ENCODE data around the gene CDCP1. TPM values are rescaled to one million over a fixed set of nuclear protein-coding genes. Genes with fewer than 3 reads are reported as not detected.
A peak's percentile ranks its signal among the peaks of the same experiment; 100 is the strongest.

Gene CDCP1
- total RNA-seq, 6 experiments from 2014 or later: 0.31 to 2.7 (median 0.83) TPM

GRCh38 chr3:45113625-45114050, 32.5 kb downstream of the CDCP1 start:
- no peak overlapping the region for H3K27ac ChIP-seq
- H3K36me3 ChIP-seq: no peaks in the 10 kb centered on the region
- H3K4me1 ChIP-seq: no peaks in the 10 kb centered on the region
- ATAC-seq (no peak), DNase-seq (no peak)
- H3K4me3 ChIP-seq: no peak overlapping the region
- no peaks in the 10 kb centered on the region for H3K27me3 ChIP-seq
- 58% methylated on average over 3 of the region's 6 CpGs for WGBS (ENCODE audit: insufficient coverage, low coverage, low lambda C conversion rate, missing lambda C conversion rate)
- TF ChIP-seq, protein P1, sequence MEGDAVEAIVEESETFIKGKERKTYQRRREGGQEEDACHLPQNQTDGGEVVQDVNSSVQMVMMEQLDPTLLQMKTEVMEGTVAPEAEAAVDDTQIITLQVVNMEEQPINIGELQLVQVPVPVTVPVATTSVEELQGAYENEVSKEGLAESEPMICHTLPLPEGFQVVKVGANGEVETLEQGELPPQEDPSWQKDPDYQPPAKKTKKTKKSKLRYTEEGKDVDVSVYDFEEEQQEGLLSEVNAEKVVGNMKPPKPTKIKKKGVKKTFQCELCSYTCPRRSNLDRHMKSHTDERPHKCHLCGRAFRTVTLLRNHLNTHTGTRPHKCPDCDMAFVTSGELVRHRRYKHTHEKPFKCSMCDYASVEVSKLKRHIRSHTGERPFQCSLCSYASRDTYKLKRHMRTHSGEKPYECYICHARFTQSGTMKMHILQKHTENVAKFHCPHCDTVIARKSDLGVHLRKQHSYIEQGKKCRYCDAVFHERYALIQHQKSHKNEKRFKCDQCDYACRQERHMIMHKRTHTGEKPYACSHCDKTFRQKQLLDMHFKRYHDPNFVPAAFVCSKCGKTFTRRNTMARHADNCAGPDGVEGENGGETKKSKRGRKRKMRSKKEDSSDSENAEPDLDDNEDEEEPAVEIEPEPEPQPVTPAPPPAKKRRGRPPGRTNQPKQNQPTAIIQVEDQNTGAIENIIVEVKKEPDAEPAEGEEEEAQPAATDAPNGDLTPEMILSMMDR (IDR thresholded peaks at IDR 0.05): no peak
- no peak for TF ChIP-seq POLR2A (IDR thresholded peaks at IDR 0.05)
- intact Hi-C loops (cut with DNase I): no loop called here
- H3K9me3 ChIP-seq: no peaks in the 10 kb centered on the region

- Histone ChIP-seq H3K27me3 (no peaks in the 10 kb centered on the region), H3K27ac (no peak overlapping the region), H3K4me3 (no peak overlapping the region), H3K9me3 (no peaks in the 10 kb centered on the region), H3K36me3 (no peaks in the 10 kb centered on the region), H3K4me1 (no peaks in the 10 kb centered on the region)
- TF ChIP-seq, protein P1 (IDR thresholded peaks at IDR 0.05): no peak
- no peak for TF ChIP-seq POLR2A (IDR thresholded peaks at IDR 0.05)
- WGBS (ENCODE audit: insufficient coverage, low coverage, low lambda C conversion rate, missing lambda C conversion rate): 54% methylated on average over 4 of the region's 4 CpGs
- intact Hi-C loops (cut with DNase I): no loop called here
- ATAC-seq: no peak
- no peak for DNase-seq
Observed at GRCh38 chr3:45112939-45113338, 33.2 kb downstream of the CDCP1 start.

DNA sequence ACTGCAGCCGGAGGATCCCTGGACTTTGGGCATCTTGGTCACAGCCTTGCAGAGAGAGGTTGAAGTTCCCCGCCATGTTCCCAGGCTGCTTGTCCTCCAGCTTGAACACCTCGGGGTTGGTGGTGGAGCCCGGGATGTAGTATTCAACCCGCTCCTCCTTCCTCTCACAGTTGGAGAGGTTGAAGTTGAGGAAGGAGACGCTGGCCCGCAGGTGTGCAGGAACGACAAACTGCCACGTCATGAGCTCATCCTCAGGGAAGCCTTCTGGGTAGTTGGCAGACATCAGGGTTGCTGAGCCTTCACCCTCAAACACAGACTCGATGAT, 35.7 kb downstream of the CDCP1 start:
- Histone ChIP-seq H3K4me1 (no peaks in the 10 kb centered on the region), H3K4me3 (no peak overlapping the region), H3K27me3 (no peaks in the 10 kb centered on the region), H3K36me3 (no peaks in the 10 kb centered on the region), H3K27ac (no peak overlapping the region), H3K9me3 (no peaks in the 10 kb centered on the region)
- intact Hi-C loops (cut with DNase I): no loop called here
- ATAC-seq (peak in 1 of 4 donors; percentile 34), DNase-seq (no peak)
- WGBS (ENCODE audit: insufficient coverage, low coverage, low lambda C conversion rate, missing lambda C conversion rate): 76% methylated on average over 6 of the region's 10 CpGs
- TF ChIP-seq POLR2A (IDR thresholded peaks at IDR 0.05): no peak
- TF ChIP-seq, protein P1 (IDR thresholded peaks at IDR 0.05): no peak

- H3K9me3 ChIP-seq: no peaks in the 10 kb centered on the region
- H3K36me3 ChIP-seq: no peaks in the 10 kb centered on the region
- no peak overlapping the region for H3K4me3 ChIP-seq
- H3K4me1 ChIP-seq: no peaks in the 10 kb centered on the region
- 51% methylated on average over 7 of the region's 7 CpGs for WGBS (ENCODE audit: insufficient coverage, low coverage, low lambda C conversion rate, missing lambda C conversion rate)
- H3K27ac ChIP-seq: no peak overlapping the region
- DNase-seq (no peak), ATAC-seq (peak; percentile 41 to 65 (median 58))
- TF ChIP-seq POLR2A (IDR thresholded peaks at IDR 0.05): no peak
- TF ChIP-seq, protein P1 (IDR thresholded peaks at IDR 0.05): no peak
- intact Hi-C loops (cut with DNase I): no loop called here
- H3K27me3 ChIP-seq: no peaks in the 10 kb centered on the region
Observed at GRCh38 chr3:45109771-45110508, 36.2 kb downstream of the CDCP1 start.

All from right lobe of liver (tissue), 6 donors.